ENCODE data around the gene MEMO1.

DNA sequence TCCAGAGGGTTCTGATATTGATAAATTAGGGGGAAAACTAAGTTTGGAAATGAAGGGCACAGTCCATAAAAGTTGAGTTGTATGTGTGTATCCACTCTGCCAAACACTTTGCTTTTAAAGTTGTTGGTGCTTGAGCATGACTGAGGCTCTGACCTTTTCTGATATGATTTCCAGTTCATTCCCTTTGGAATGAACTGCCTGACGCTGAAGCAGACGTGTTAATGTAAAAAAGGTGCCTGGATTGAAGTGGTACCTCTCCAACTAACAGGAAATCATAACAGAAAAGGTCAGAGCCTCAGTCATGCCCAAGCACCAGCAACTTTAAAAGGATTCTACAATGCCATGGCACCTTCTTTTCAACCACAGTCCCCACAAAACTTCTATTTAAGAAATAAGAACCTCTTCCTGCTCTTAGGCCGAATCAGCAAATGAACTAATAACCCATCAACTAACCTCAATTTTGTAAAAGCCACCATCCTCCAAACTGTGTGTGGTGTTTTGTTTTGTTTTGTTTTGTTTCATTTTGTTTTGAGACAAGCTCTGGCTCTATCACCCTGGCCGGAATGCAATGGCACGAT lies 52.6 kb downstream of the MEMO1 start:
- TF ChIP-seq POLR2AphosphoS5 (IDR thresholded peaks at IDR 0.05; ENCODE audit: low read depth, low read length) = no peak
- no peak for TF ChIP-seq POLR2A (IDR thresholded peaks at IDR 0.05; ENCODE audit: low read depth, low read length)
